Activated CD4-positive, alpha-beta memory T cell treated with anti-CD3 and anti-CD28 coated beads, Interleukin-2, amount 10 ng/mL, durations not matched to agents 7 days and 5 days (primary cell): ENCODE data around the gene SDK1. TPM values are rescaled to one million over a fixed set of nuclear protein-coding genes. Genes with fewer than 3 reads are reported as not detected.
"Not testable (repeated sequence)": the region's sequence is repeated elsewhere in the genome, so short reads cannot be mapped to it uniquely, and the experiment has no call there.

Experiments
- CTCF ChIA-PET: fragments of 350-600 bp; sonication (Branson Sonifier 250); formaldehyde crosslinking; loops from one replicate; lab custom pipeline; 2021; ENCODE audit warnings: antibody characterized with exemption, inconsistent platforms; lab: Charles Lee
- POLR2A ChIA-PET: fragments of 350-600 bp; sonication (Branson Sonifier 250); formaldehyde crosslinking; loops from one replicate; lab custom pipeline; 2021; ENCODE audit warnings: antibody characterized with exemption; lab: Charles Lee
- DNase-seq: peaks from one replicate; pipeline ENCODE4 v3.0.0-alpha.2; 2020
- H3K27ac Mint-ChIP-seq: one replicate; pipeline ENCODE4 v1.8.0; 2021; ENCODE audit warnings: mild to moderate bottlenecking, mixed read lengths
- H3K27me3 Mint-ChIP-seq: one replicate; pipeline ENCODE4 v1.8.0; 2021; ENCODE audit warnings: mixed read lengths
- H3K36me3 Mint-ChIP-seq: one replicate; pipeline ENCODE4 v1.8.0; 2021; ENCODE audit warnings: low read depth, mixed read lengths
- H3K4me1 Mint-ChIP-seq: one replicate; pipeline ENCODE4 v1.8.0; 2021; ENCODE audit warnings: mixed read lengths
- H3K4me3 Mint-ChIP-seq: one replicate; pipeline ENCODE4 v1.8.0; 2021; ENCODE audit warnings: mild to moderate bottlenecking, mixed read lengths
- H3K9me3 Mint-ChIP-seq: one replicate; pipeline ENCODE4 v1.8.0; 2021; ENCODE audit warnings: mixed read lengths
- total RNA-seq, 2 experiments: library from RNA; stranded (reverse); gene quantifications; one replicate each; pipeline ENCODE4 v1.2.3, GENCODE V29; 2021

Gene SDK1
- total RNA-seq, 2 experiments from 2014 or later: 0.03 to 0.05 TPM

DNA sequence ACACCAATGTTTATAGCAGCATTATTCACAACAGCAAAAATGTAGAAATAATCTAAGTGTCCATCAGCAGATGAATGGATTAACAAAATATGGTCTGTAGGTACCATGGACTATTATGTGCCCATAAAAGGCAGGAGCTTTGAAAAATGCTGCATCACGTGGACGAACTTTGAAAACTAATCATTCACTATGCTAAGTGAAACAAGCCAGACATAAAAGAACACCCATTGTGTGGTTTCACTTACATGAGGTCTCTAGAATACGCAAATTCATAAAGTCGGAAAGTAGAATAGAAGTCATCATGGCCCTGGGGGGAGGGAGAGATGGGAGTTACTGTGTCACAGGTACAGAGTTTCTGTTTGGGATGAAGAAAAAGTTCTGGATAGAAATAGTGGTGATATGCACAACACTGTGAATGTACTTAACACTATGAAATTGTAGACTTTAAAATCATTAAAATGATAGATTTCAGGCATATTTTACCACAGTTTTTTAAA is 377.3 kb downstream of the SDK1 start:
- no peak for DNase-seq
- no peak overlapping the region for H3K27ac Mint-ChIP-seq
- H3K9me3 Mint-ChIP-seq: no peaks in the 10 kb centered on the region
- no peak overlapping the region for H3K4me3 Mint-ChIP-seq
- CTCF ChIA-PET: no interaction called here
- no peaks in the 10 kb centered on the region for H3K36me3 Mint-ChIP-seq
- peaks cover 6% of the 10 kb centered on the region for H3K27me3 Mint-ChIP-seq
- POLR2A ChIA-PET: no interaction called here
- no peaks in the 10 kb centered on the region for H3K4me1 Mint-ChIP-seq

DNA sequence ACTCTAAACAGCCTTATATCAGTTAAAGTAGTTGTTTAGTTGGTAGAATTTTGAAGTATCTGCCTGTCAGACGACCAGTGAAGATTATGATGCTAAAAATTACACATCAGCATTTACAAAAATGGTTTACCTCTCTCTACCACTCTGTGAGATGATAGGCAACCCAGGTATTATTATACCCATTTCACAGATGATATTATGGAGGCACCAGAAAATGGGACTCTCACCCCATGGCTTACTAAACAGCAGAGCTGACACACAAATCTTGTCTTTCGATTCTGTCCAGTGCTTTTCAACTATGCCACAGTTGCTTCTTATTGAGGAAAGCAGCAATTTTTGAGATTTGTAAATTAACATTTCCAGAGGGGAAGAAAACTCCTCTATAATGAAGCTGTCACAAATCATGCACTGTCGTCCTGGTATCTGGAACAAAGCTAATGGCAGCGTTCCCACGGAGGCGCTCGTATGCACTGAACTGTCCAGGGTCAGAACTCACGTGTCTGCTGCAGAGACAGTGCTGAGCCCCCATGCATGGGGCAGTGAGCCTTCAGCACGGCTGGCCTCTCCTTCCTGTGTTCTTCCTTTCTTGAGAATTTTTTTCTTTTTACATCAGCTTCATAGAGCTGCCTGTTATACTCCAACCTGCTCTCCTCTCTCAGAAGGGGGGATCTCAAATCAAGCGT is 381.1 kb downstream of the SDK1 start:
- no peaks in the 10 kb centered on the region for H3K4me1 Mint-ChIP-seq
- H3K36me3 Mint-ChIP-seq: no peaks in the 10 kb centered on the region
- no peaks in the 10 kb centered on the region for H3K9me3 Mint-ChIP-seq
- peaks cover 6% of the 10 kb centered on the region for H3K27me3 Mint-ChIP-seq
- ChIA-PET POLR2A (interaction anchor here (0.8 kb wide), 1 partner anchor 118 kb away, joined by 3 read pairs; no protein-coding TSS in a partner anchor), CTCF (no interaction called here)
- H3K27ac Mint-ChIP-seq: no peak overlapping the region
- H3K4me3 Mint-ChIP-seq: no peak overlapping the region
- no peak for DNase-seq

DNA sequence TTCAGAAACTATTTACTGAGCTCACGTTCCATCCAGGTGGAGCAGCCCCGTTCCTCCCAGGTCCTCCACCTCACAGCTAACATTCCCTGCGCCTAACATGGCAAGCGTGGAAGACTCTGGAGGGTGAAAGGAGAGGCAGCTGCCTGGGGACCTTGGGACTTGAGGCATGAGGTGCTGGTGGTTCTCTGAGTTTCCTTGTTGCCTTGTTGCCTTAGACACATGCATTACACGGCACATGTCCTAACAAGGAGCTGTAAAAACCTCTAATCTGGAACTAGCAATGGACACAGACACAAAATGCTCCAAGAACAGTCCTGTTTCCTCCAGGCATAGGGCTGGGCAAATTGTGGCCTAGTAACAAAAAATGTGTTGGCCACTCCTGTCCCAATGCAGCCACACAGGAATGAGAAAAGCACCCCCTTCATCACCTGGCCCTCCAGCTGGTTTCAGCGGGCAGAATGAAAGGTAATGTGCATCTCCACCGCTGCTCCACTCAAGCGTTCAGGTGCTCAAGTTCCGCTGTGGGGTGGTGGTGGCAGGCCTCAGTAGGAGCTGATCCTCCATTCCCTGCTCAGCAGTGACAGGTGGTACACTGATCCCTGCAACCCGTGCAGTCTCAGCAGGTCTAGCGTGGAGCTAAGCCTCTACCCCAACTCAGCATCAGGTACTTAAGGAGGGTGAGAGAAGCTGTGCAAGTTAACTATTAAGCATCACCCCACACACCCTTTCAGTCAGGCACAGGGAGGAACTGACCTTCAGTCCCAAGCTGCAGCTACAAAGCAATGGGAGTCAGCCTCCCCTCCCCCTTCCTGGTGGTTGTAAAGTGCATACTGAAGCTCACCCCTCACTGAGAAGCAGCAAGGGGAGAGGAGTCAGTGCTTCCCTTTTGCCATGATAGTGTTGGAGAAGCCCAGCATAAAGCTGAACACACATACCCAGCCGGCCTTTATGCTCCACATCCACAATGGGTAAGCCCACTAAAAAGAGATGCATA is 382.8 kb downstream of the SDK1 start:
- Mint-ChIP-seq H3K4me1 (no peaks in the 10 kb centered on the region), H3K9me3 (no peaks in the 10 kb centered on the region), H3K27me3 (peaks cover 4% of the 10 kb centered on the region), H3K4me3 (no peak overlapping the region), H3K36me3 (no peaks in the 10 kb centered on the region), H3K27ac (no peak overlapping the region)
- CTCF ChIA-PET: no interaction called here
- POLR2A ChIA-PET: no interaction called here
- no peak for DNase-seq

DNA sequence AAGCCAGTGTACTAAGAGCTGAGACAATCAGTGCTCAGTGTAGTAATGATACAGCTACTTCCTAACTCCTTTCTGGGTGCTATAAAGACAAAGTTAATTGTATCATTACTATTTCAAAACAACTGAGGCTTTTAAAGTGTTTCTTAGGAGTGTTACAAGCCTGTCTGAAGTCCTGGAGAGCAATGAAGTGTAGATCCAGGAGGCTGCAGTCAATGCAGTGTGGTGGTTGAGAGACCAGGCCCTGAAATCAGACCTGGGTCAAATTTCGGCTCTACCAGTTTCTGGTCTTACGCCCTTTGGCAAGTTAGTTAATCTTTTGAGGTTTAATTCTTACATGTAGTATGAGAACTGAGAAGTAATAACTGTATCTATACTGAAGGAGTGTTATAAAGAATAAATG is 387.0 kb downstream of the SDK1 start:
- H3K9me3 Mint-ChIP-seq: no peaks in the 10 kb centered on the region
- no peaks in the 10 kb centered on the region for H3K4me1 Mint-ChIP-seq
- H3K36me3 Mint-ChIP-seq: no peaks in the 10 kb centered on the region
- POLR2A ChIA-PET: no interaction called here
- CTCF ChIA-PET: no interaction called here
- no peak overlapping the region for H3K4me3 Mint-ChIP-seq
- no peak overlapping the region for H3K27ac Mint-ChIP-seq
- no peak for DNase-seq
- H3K27me3 Mint-ChIP-seq: no peaks in the 10 kb centered on the region

DNA sequence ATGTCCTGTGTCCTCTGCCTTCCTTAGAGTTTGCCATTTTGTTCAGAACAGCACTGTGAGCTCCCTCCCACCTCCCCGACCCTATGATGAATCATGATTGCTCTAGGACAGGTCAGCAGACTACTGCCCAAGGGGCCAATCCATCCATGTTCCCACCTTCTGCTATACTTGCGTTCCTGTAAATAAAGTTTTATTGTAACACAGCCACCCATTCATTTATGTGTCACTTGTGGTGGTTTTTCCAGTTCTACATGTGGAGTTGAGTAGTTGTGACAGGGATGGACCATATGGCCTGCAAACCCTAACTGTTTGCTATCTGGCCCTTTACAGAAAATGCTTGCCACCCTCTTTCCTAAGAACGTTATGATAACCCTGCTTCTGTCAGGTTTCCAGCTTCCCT is 387.8 kb downstream of the SDK1 start:
- H3K27me3 Mint-ChIP-seq: peaks cover 2% of the 10 kb centered on the region
- H3K9me3 Mint-ChIP-seq: no peaks in the 10 kb centered on the region
- DNase-seq: no peak
- ChIA-PET CTCF (no interaction called here), POLR2A (no interaction called here)
- no peaks in the 10 kb centered on the region for H3K36me3 Mint-ChIP-seq
- H3K4me1 Mint-ChIP-seq: no peaks in the 10 kb centered on the region
- no peak overlapping the region for H3K27ac Mint-ChIP-seq
- no peak overlapping the region for H3K4me3 Mint-ChIP-seq

DNA sequence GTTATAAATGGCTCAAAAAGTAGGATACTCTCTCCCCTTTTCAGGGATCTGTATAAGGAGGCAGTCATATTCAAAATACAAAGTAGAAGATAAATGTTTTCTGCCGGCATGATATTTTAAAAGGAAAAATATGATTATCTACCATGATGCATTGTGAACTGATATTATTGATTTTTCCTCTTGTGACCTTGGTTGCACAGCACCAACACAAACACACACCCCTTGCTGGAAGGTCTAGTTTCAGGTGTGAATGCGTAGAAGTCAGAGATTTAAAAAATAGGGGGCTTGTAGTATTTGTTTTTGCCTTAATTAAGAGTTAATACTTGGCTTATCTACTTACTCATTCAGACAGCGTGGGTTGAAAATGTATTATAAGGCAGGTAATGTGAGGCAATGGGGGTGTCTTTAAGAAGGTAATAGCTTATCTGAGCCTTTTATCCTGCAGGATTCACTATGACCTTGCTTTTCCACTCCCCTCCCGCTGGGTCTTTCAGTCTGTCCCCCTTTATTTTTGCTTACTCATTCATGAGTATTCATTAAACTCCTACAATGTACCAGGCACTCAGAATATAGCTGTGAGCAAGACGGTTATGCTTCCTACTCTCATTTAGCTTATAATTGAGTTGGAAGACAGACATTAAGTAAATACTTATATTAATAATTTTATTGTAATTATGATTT is 390.6 kb downstream of the SDK1 start:
- Mint-ChIP-seq H3K36me3 (no peaks in the 10 kb centered on the region), H3K4me3 (no peak overlapping the region), H3K9me3 (no peaks in the 10 kb centered on the region), H3K4me1 (no peaks in the 10 kb centered on the region), H3K27me3 (peaks cover 6% of the 10 kb centered on the region), H3K27ac (no peak overlapping the region)
- DNase-seq: no peak
- CTCF ChIA-PET: no interaction called here
- POLR2A ChIA-PET: no interaction called here

DNA sequence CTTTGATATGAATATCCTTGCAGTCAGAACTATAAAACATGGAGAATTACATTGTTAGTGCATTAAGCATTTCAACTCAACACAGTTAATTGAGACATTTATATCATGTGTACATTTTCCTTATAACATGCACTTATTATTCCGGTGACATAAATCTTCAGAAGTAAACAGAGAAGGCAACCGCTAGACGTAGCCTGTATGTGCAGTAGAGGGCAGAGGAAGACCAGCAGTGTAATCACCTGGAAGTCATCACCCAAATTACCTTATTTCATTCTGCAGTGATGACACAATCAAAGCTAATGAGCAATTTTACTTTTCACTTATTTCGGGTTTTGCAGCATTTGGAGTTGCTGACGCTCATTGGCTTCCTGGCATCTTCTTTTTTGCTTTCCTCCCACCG is 394.6 kb downstream of the SDK1 start:
- ChIA-PET CTCF (no interaction called here), POLR2A (no interaction called here)
- Mint-ChIP-seq H3K27me3 (peaks cover 11% of the 10 kb centered on the region), H3K4me1 (peaks cover 10% of the 10 kb centered on the region), H3K9me3 (no peaks in the 10 kb centered on the region), H3K4me3 (no peak overlapping the region), H3K27ac (no peak overlapping the region), H3K36me3 (no peaks in the 10 kb centered on the region)
- DNase-seq: no peak

DNA sequence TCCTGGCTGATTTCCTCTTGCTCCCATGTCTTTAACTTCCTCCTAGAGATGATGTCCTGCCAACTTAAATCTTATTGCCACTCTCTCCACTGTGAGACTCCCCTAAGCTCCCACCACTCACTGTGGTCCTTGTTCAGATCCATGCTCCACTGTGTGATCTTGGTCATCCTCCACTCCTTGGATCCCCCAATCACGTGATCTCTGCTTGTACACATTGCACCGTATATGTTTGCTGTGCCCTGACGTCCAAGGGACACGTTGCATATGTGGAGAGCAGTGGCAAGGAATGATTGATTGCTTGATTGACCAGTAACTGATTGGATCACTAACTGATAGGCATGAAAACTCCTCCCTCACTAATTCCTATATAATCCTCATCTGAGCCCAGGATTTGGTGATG is 395.1 kb downstream of the SDK1 start:
- ChIA-PET POLR2A (no interaction called here), CTCF (no interaction called here)
- Mint-ChIP-seq H3K36me3 (no peaks in the 10 kb centered on the region), H3K27ac (no peak overlapping the region), H3K4me3 (no peak overlapping the region), H3K4me1 (peaks cover 10% of the 10 kb centered on the region), H3K9me3 (no peaks in the 10 kb centered on the region), H3K27me3 (peaks cover 14% of the 10 kb centered on the region)
- no peak for DNase-seq

DNA sequence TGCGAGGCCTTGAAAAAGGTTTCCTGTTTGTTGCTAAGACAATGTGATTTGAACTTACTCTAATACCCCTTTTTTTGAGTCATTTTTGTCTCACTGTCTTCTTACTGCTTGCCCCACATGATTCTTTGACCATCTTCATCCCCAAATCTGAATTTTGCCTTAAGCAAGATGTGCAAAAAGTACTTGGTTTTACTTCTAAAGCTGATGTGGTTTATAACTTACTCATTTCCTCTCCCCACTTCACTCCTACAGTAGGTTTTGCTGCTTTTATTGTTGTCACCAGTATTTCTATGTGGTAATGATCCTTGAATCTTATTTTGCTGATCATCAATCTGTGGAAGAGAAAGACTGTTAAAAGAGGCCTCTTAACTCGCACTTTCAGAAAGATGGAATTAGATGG is 396.4 kb downstream of the SDK1 start:
- no peak overlapping the region for H3K27ac Mint-ChIP-seq
- H3K36me3 Mint-ChIP-seq: no peaks in the 10 kb centered on the region
- H3K27me3 Mint-ChIP-seq: peaks cover 14% of the 10 kb centered on the region
- H3K4me1 Mint-ChIP-seq: peaks cover 10% of the 10 kb centered on the region
- no peak for DNase-seq
- H3K9me3 Mint-ChIP-seq: no peaks in the 10 kb centered on the region
- no peak overlapping the region for H3K4me3 Mint-ChIP-seq
- CTCF ChIA-PET: interaction anchor here (0.6 kb wide), 1 partner anchor 637 kb away, joined by 3 read pairs; no protein-coding TSS in a partner anchor
- POLR2A ChIA-PET: no interaction called here

DNA sequence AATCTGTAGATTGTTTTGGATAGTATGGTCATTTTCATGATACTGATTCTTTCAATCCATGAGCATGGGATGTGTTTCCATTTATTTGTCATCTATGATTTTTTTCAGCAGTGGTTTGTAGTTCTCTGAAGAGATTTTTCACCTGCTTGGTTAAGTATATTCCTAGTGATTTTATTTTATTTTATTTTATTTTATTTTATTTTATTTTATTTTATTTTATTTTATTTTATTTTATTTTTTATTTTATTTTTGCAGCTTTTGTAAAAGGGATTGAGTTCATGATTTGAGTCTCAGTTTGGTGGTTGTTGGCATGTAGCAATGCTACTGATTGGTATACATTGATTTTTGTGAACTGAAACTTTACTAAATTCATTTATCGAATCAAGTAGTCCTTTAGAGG is 404.2 kb downstream of the SDK1 start:
- Mint-ChIP-seq H3K4me3 (no peak overlapping the region), H3K27ac (no peak overlapping the region), H3K4me1 (no peaks in the 10 kb centered on the region), H3K9me3 (no peaks in the 10 kb centered on the region), H3K36me3 (no peaks in the 10 kb centered on the region), H3K27me3 (peaks cover 11% of the 10 kb centered on the region)
- DNase-seq: no peak
- CTCF ChIA-PET: no interaction called here
- POLR2A ChIA-PET: no interaction called here

DNA sequence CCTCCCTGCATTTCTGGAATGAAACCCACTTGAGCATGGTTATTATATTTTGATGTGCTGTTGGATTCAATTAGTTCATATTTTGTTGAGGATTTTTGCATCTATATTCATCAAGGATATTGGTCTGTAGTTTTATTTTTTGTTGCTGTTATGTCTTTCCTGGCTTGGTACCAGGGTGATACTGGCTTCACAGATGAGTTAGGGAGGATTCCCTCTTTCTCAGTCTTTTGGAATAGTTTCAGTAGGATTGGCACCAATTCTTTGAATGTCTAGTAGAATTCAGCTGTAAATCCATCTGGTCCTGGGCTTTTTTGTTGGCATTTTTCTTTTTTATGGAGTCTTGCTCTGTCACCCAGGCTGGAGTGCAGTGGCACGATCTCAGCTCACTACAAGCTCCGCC is 405.0 kb downstream of the SDK1 start:
- H3K9me3 Mint-ChIP-seq, H3K4me1 Mint-ChIP-seq, CTCF ChIA-PET, DNase-seq, POLR2A ChIA-PET, H3K27me3 Mint-ChIP-seq, H3K4me3 Mint-ChIP-seq, H3K36me3 Mint-ChIP-seq, H3K27ac Mint-ChIP-seq: not testable (repeated sequence)

DNA sequence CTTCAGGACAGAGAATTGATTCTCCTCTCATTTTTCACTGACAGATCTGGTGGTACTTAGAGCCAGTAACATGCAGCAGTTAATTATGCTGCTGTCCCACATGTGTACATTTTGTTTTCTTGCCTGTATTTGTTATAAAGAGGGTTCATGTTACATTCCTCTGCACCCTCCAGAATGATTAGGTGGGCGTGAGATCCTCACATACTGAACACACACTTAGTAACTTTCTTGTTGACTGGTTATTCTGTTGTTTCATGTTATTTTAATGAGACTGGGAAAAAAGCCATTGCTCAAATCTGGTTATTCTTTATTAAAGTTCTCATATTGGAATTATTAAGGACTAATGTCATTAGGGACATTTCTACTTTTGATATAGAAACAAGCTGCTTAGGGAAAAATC is 409.1 kb downstream of the SDK1 start:
- Mint-ChIP-seq H3K27ac (no peak overlapping the region), H3K9me3 (no peaks in the 10 kb centered on the region), H3K36me3 (no peaks in the 10 kb centered on the region), H3K4me1 (no peaks in the 10 kb centered on the region), H3K27me3 (no peaks in the 10 kb centered on the region), H3K4me3 (no peak overlapping the region)
- ChIA-PET CTCF (no interaction called here), POLR2A (no interaction called here)
- no peak for DNase-seq

DNA sequence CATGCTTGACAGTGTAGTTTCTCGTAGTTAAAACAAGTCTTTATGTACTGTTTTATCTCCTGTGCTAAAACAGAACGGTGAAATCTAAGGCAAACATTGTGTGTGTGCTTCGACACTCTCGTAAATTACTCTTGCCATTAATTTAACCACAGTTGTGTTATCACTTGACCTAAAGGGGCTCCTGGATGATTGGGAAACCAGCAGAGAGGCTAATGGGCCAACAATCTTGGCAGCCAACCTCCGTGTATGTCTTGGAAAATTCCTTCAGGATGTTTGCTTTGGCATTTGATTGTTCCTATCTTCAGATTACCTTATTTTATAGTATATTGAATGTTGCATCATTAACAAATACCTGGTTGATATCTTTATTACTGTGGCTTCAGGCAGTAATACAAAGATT is 409.5 kb downstream of the SDK1 start:
- no peaks in the 10 kb centered on the region for H3K36me3 Mint-ChIP-seq
- H3K4me3 Mint-ChIP-seq: no peak overlapping the region
- no peaks in the 10 kb centered on the region for H3K9me3 Mint-ChIP-seq
- ChIA-PET POLR2A (no interaction called here), CTCF (no interaction called here)
- no peak for DNase-seq
- no peaks in the 10 kb centered on the region for H3K27me3 Mint-ChIP-seq
- H3K27ac Mint-ChIP-seq: no peak overlapping the region
- no peaks in the 10 kb centered on the region for H3K4me1 Mint-ChIP-seq
